Renal cortex interstitium (tissue), 11 donors: ENCODE measurements around the gene KIF18B. TPM values are rescaled to one million over a fixed set of nuclear protein-coding genes. Genes with fewer than 3 reads are reported as not detected.

Experiments used
- DNase-seq, 11 donors: peaks; one replicate each; pipeline ENCODE4 v3.0.0-alpha.2; 2013; ENCODE audit warnings: low read depth in 9 of 11, low spot score in 4 of 11; ENCODE audit errors: extremely low read depth in 1 of 11
- polyA plus RNA-seq, 3 donors: library from polyadenylated mRNA; unstranded; fragments of 120-200 nt; gene quantifications; one replicate each; pipeline ENCODE4 v1.2.1, GENCODE V29; 2013; ENCODE audit not compliant: insufficient read length in 3 of 3

KIF18B gene
- polyA plus RNA-seq, 3 donors, result 12.0 to 16.9 (median 15.8) TPM

GRCh38 chr17:44925731-44926697 is 21.6 kb downstream of the KIF18B start:
- no peak for DNase-seq

GRCh38 chr17:44924107-44924544 is 23.4 kb downstream of the KIF18B start:
- DNase-seq, result no peak

- DNase-seq, result no peak
These were observed 24.7 kb downstream of the KIF18B start for GRCh38 chr17:44922746-44923470.

GRCh38 chr17:44922136-44922535 is 25.4 kb downstream of the KIF18B start:
- DNase-seq, result no peak

- no peak for DNase-seq
These were observed 26.3 kb downstream of the KIF18B start for GRCh38 chr17:44921122-44921882.

- DNase-seq, result no peak
These were observed 27.0 kb downstream of the KIF18B start for GRCh38 chr17:44920565-44920940.

GRCh38 chr17:44919885-44920564 is 27.5 kb downstream of the KIF18B start:
- peak in 10 of 11 donors; percentile 39 to 74 (median 64) for DNase-seq

- DNase-seq, result no peak
These were observed 28.2 kb downstream of the KIF18B start for GRCh38 chr17:44919411-44919810.

GRCh38 chr17:44918006-44918405 is 29.6 kb downstream of the KIF18B start:
- no peak for DNase-seq

- DNase-seq, result no peak
These were observed 30.1 kb downstream of the KIF18B start for GRCh38 chr17:44917456-44917855.

GRCh38 chr17:44916781-44917241 is 30.8 kb downstream of the KIF18B start:
- DNase-seq, result no peak

- DNase-seq, result no peak
These were observed 31.5 kb downstream of the KIF18B start for GRCh38 chr17:44915862-44916780.

- DNase-seq, result no peak
These were observed 32.2 kb downstream of the KIF18B start, which contains the start of gene GFAP for GRCh38 chr17:44915321-44915726. Gene GFAP (minus strand): TSS chr17:44915500. CDS start chr17:44915486, 14 bp downstream.

- no peak for DNase-seq
These were observed 32.8 kb downstream of the KIF18B start for GRCh38 chr17:44914698-44915271.

- DNase-seq, result peak in 1 of 11 donors; percentile 12
These were observed 33.4 kb downstream of the KIF18B start for GRCh38 chr17:44914148-44914547.

GRCh38 chr17:44913676-44914075 is 33.9 kb downstream of the KIF18B start:
- DNase-seq, result no peak
